Measurements from ENCODE around the gene PTPRU. TPM values are rescaled to one million over a fixed set of nuclear protein-coding genes. Genes with fewer than 3 reads are reported as not detected.

The PTPRU gene
- total RNA-seq, 1 experiment from 2014 or later, result 41.4 TPM

- Mint-ChIP-seq H3K4me1 (ENCODE audit: low read depth, unreplicated experiment) (no peaks in the 10 kb centered on the region), H3K27me3 (ENCODE audit: insufficient read depth, unreplicated experiment) (peaks cover 6% of the 10 kb centered on the region), H3K4me3 (ENCODE audit: unreplicated experiment) (no peak overlapping the region), H3K27ac (ENCODE audit: unreplicated experiment) (no peak overlapping the region), H3K36me3 (ENCODE audit: insufficient read depth, unreplicated experiment) (no peaks in the 10 kb centered on the region), H3K9me3 (ENCODE audit: unreplicated experiment) (no peaks in the 10 kb centered on the region)
- DNase-seq, result peak in 1 of 2 experiments; percentile 43
- H3K27me3 ChIP-seq (replicated peaks; ENCODE audit: control insufficient read depth, insufficient read depth, low read length), result no peaks in the 10 kb centered on the region
- intact Hi-C loops (cut with micrococcal nuclease; ENCODE audit: unreplicated experiment), result no loop called here
- peak; percentile 26 to 32 for TF ChIP-seq CTCF (IDR thresholded peaks at IDR 0.05; ENCODE audit: insufficient read depth in 1 of 2, low read depth in 1 of 2, low read length in 1 of 2, severe bottlenecking in 1 of 2, unreplicated experiment in 1 of 2)
- no TSS peak for BruUV-seq (replicated peaks)
- no peaks in the 10 kb centered on the region for H3K9me3 ChIP-seq
- no peaks in the 10 kb centered on the region for H3K4me1 ChIP-seq
- H3K36me3 ChIP-seq (ENCODE audit: control insufficient read depth, insufficient read depth, low read length), result no peaks in the 10 kb centered on the region
- ChIA-PET CTCF (interaction anchor here (0.7 to 0.9 kb wide), 2 partner anchors 10 to 366 kb away, joined by 3 read pairs; no protein-coding TSS in a partner anchor), POLR2A (no interaction called here)
- no peak overlapping the region for H3K4me3 ChIP-seq (ENCODE audit: low read depth, low read length)
Observed at GRCh38 chr1:29332204-29332603, 95.9 kb downstream of the PTPRU start.

- Histone ChIP-seq H3K27me3 (replicated peaks; ENCODE audit: control insufficient read depth, insufficient read depth, low read length) (no peaks in the 10 kb centered on the region), H3K36me3 (ENCODE audit: control insufficient read depth, insufficient read depth, low read length) (no peaks in the 10 kb centered on the region), H3K4me1 (no peaks in the 10 kb centered on the region), H3K4me3 (ENCODE audit: low read depth, low read length) (no peak overlapping the region), H3K9me3 (no peaks in the 10 kb centered on the region)
- Mint-ChIP-seq H3K4me1 (ENCODE audit: low read depth, unreplicated experiment) (no peaks in the 10 kb centered on the region), H3K27me3 (ENCODE audit: insufficient read depth, unreplicated experiment) (peaks cover 6% of the 10 kb centered on the region), H3K36me3 (ENCODE audit: insufficient read depth, unreplicated experiment) (no peaks in the 10 kb centered on the region), H3K4me3 (ENCODE audit: unreplicated experiment) (no peak overlapping the region), H3K9me3 (ENCODE audit: unreplicated experiment) (no peaks in the 10 kb centered on the region), H3K27ac (ENCODE audit: unreplicated experiment) (no peak overlapping the region)
- ChIA-PET CTCF (no interaction called here), POLR2A (no interaction called here)
- TF ChIP-seq CTCF (IDR thresholded peaks at IDR 0.05; ENCODE audit: insufficient read depth in 1 of 2, low read depth in 1 of 2, low read length in 1 of 2, severe bottlenecking in 1 of 2, unreplicated experiment in 1 of 2), result no peak
- no peak for DNase-seq
- no TSS peak for BruUV-seq (replicated peaks)
- intact Hi-C loops (cut with micrococcal nuclease; ENCODE audit: unreplicated experiment), result no loop called here
Observed at GRCh38 chr1:29333008-29333407, 96.7 kb downstream of the PTPRU start.

GRCh38 chr1:29335573-29335972, 99.3 kb downstream of the PTPRU start:
- Mint-ChIP-seq H3K36me3 (ENCODE audit: insufficient read depth, unreplicated experiment) (no peaks in the 10 kb centered on the region), H3K27ac (ENCODE audit: unreplicated experiment) (no peak overlapping the region), H3K4me1 (ENCODE audit: low read depth, unreplicated experiment) (no peaks in the 10 kb centered on the region), H3K27me3 (ENCODE audit: insufficient read depth, unreplicated experiment) (peaks cover 9% of the 10 kb centered on the region), H3K4me3 (ENCODE audit: unreplicated experiment) (no peak overlapping the region), H3K9me3 (ENCODE audit: unreplicated experiment) (no peaks in the 10 kb centered on the region)
- H3K9me3 ChIP-seq, result no peaks in the 10 kb centered on the region
- TF ChIP-seq CTCF (IDR thresholded peaks at IDR 0.05; ENCODE audit: insufficient read depth in 1 of 2, low read depth in 1 of 2, low read length in 1 of 2, severe bottlenecking in 1 of 2, unreplicated experiment in 1 of 2), result no peak
- no peaks in the 10 kb centered on the region for H3K4me1 ChIP-seq
- ChIA-PET CTCF (no interaction called here), POLR2A (no interaction called here)
- intact Hi-C loops (cut with micrococcal nuclease; ENCODE audit: unreplicated experiment), result no loop called here
- BruUV-seq (replicated peaks), result no TSS peak
- no peaks in the 10 kb centered on the region for H3K27me3 ChIP-seq (replicated peaks; ENCODE audit: control insufficient read depth, insufficient read depth, low read length)
- no peak overlapping the region for H3K4me3 ChIP-seq (ENCODE audit: low read depth, low read length)
- no peaks in the 10 kb centered on the region for H3K36me3 ChIP-seq (ENCODE audit: control insufficient read depth, insufficient read depth, low read length)
- DNase-seq, result no peak
